Measurements from ENCODE around the gene PPP2R1B.

The PPP2R1B gene

DNA sequence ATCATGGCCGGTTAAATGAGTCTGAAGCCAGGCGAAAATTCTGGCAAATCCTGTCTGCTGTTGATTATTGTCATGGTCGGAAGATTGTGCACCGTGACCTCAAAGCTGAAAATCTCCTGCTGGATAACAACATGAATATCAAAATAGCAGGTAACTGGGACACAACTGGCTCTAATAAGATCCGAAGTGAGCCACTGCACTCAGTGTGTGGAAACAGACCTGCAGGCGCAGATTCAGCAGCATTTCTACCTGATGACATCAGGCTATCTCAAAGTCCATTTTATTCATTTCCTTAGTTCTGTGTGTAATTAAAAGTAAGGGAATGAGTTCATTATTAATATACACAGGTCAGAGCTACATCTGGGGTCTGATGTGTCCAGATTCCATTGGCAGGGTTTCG lies 78.2 kb downstream of the PPP2R1B start:
- no peak for DNase-seq

DNA sequence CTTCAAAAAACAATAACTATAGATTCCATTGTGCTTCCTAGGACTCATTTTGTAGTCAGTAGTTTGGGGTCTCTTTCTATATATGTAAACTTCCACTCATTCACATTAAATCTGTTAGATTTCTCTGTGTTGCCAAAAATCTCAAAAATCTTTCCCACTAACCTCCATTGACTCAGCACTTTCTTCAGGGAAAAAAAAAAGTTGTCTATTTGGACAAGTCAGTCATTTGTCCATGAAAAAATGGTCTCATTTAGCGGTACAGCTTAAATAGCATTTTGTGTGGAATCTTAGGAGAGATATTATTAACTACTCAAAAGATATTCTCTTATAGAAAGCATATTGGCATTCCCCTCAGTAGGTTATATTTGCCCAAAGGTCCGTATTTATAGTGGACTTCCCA lies 81.9 kb downstream of the PPP2R1B start:
- no peak for DNase-seq

DNA sequence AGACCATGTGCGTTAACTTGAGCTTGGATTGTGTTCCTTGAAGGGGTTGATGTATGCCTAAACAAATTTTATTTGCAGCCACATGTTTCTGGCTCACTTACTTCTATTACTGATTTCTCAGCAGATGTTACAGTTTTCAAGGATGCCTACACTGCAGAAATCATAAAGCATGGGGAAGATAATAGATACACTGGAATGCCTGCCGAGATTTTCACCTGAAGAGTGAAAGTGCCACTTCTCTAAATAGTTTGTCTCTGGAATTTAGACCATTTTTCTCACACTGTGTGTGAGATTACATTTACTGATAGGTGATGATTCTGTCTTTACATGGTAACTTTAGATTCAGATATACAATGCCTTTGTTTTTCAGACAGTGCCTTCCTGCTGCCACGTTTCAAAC lies 82.4 kb downstream of the PPP2R1B start:
- no peak for DNase-seq

DNA sequence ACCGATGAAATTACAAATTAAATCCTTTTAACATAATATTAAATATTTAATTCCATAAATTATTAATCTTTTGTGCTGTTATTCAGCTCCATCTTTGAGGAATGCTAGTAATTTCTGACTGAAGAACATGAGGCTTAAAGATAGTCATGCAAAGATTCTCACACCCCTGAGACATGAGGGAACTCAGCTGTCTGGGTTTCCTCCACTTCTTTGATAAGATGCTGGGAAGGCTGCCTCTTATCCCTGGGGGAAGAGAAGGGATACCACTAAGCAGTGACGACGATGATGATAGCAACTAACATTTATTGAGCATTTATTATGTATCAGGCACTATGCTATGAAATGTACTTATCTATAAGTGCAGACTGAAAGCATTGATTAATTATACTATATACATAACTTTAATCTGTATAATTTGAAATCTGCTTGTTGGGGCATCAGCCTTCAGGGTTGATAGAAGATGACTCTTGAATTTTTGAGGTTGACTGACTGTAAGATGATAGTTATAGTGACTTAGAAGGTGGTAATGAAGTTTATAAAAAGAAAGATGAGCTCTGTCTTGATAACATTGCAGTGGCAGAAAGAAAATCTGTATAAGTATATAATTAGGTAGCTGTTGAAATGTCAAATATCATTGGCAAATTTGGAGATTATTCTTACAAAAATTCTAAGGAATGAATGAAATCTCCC lies 85.6 kb downstream of the PPP2R1B start:
- no peak for DNase-seq
